GM19372 (cell line): ENCODE data around the gene NOS3.
"Not testable (repeated sequence)": the region's sequence is repeated elsewhere in the genome, so short reads cannot be mapped to it uniquely, and the experiment has no call there.

Experiments used
- ATAC-seq: cut with Tn5 transposase; IDR thresholded peaks from one replicate; pipeline ENCODE4 v1.9.1; 2021; ENCODE audit warnings: mild to moderate bottlenecking, low read depth, moderate library complexity; ENCODE audit not compliant: unreplicated experiment

Gene NOS3

DNA sequence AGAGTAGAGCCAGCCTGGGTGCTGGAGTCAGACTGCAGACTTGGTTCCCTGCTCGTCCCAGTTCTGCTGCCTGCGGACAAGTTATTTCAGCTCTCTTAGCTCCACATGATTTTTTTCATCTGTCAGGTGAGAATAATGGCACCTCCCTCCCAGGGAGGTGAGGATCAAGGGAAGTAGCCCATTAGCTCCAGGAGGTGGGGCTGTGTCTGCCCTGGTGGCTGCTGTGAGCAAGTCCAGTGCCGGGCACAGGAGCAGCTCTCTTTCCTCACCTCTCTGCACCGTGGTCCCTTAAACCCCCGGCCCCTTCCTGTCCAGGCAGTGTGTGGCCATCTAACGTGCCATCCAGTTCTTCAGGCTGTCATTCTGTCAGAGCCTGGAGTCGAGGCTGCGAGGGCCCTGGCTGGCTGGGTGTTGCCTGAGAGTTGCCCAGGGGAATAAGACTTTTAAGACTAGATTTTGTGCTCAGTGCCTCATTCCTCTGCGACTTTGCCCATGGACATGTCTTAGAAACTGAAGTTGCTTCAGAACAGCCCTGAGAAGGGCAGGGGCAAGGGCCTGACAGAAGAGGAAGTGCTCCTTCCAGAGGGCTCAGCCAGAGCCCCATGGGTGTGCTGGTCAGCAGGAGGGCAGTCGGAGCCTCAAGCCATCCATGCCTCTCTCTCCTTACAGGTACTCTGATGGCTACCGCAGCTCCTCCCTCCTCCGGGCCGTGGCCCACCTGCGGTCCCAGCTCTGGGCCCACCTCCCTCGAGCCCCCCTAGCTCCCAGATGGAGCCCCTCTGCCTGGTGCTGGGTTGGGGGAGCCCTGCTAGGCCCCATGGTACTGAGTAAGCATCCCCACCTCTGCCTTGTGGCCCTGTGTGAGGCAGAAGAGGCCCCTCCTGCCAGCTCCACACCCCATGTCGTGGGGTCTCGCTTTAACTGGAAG is 42.4 kb downstream of the NOS3 start:
- ATAC-seq = no peak

DNA sequence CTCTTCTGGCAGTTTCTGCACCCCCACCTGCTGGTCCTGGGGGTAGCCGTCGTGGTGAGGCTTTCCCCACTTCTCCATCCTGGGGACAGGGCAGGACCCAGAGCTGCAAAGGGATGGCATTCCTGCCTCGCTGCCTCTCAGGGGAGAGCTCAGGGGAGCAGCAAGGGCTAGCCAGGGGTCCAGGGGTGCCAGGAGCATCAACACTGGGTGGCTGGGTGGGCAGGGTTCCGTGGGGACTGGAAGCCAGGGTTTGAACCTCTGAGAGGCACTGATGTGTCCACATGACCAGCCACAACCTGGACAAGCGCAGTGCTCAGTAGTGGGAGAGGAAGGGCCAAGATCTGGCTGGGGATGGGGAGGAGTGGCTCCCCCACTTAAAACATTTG is 43.0 kb downstream of the NOS3 start:
- no peak for ATAC-seq

DNA sequence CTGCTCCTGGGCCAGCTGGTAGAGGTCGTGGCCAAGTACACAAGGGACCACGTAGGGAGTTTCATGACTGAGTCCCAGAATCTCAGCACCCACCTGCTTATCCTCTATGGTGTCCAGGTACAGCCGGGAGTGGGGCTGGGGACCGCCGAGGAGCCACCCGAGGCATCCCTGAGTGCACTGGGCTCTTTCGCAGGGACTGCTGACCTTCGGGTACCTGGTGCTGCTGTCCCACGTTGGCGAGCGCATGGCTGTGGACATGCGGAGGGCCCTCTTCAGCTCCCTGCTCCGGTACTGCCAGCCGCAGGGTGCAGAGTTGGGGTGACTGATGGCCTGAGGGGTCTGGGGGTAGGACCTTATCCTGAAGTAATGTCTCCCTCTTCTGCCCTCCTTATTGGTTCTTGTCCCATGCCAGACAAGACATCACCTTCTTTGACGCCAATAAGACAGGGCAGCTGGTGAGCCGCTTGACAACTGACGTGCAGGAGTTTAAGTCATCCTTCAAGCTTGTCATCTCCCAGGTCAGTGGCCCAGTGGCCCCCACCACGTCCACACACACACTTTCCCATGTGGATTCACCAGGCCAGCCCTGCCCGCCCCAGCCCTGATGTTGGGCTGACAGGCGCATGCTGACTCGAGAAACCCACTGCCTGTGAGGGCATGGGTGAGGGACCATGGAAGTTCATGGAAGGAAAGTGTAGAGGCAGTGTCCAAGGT is 43.7 kb downstream of the NOS3 start:
- no peak for ATAC-seq

DNA sequence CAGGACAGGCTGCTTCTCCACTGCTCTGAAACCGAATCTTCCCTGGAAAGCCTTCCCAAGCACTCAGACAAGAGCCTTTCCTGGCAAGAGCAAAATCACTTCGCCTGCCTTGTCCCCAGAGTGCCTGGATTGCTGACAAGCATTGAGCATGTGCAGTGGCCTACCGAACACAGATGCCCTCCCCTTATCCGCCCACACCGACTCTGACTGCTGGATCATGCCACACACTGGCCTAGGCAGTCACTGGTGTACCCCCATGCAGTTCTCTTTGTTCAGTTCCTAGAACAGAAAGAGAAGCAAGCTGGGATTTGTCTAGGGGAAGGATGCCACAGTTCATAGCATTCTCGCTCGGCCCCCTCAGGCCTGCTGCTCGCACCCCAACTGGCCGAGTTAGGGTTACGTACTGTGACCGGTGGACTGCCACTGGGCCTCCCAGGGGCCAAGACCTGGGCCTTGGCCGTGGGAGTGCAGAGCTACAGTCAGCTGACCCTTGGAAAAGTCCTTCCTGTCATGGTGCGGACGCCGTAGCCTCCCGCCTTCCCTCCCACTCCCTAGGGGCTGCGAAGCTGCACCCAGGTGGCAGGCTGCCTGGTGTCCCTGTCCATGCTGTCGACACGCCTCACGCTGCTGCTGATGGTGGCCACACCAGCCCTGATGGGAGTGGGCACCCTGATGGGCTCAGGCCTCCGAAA is 44.4 kb downstream of the NOS3 start:
- no peak for ATAC-seq

DNA sequence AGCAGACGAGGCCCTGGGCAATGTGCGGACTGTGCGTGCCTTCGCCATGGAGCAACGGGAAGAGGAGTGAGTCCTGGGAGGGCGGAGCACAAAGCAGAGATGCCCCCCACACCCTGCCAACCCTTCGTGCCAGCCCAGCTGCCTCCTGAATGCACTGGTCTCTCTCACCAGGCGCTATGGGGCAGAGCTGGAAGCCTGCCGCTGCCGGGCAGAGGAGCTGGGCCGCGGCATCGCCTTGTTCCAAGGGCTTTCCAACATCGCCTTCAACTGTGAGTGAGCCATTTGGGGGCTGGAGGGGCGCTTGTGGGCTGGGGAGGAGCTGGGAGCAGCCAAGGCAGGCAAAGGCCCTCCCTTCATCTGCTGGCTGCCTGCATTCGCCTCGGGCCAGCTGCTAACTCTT is 45.1 kb downstream of the NOS3 start:
- ATAC-seq = no peak

DNA sequence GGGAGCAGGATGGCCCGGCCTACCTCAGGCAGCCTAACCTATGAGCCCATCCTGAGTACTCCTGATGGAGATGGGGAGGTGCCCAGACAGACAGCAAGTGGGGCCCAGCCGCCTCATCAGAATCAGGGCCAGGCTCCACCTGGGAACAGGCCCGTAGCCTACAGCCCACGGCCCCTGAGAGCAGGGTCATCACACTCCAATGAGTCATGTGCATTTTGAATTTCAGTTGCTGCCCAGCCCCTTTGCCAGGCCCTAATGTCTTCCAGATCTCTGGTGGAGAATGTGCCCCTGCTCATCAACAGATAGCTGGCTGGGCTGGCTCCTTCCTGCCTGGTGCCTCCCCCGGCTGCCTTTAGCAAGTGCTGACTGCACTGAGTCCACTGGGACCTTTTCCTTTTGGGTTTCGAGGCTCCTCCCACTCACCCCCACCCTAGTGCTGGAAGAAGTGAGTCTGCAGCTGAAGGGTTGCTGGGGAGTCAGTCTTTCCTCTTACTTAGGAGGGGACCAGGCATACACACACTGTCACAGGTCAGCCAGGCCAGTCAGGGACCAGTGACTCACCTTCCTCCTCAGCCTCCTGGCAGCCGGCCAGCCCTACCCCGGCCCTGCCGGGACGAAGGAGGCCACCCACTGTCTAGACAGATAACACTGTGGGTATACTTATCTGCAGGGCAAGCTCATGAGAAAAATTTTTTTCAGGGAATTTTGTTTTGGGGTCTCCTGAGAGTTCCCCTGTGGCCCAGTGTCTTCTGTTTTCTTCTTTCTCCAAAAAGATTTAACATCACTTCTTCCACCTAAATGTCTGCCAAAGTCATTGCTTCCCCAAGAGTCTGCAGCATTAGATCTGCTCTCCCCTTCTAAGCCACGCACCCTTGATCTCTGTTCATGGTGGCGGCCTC is 48.4 kb downstream of the NOS3 start:
- no peak for ATAC-seq

DNA sequence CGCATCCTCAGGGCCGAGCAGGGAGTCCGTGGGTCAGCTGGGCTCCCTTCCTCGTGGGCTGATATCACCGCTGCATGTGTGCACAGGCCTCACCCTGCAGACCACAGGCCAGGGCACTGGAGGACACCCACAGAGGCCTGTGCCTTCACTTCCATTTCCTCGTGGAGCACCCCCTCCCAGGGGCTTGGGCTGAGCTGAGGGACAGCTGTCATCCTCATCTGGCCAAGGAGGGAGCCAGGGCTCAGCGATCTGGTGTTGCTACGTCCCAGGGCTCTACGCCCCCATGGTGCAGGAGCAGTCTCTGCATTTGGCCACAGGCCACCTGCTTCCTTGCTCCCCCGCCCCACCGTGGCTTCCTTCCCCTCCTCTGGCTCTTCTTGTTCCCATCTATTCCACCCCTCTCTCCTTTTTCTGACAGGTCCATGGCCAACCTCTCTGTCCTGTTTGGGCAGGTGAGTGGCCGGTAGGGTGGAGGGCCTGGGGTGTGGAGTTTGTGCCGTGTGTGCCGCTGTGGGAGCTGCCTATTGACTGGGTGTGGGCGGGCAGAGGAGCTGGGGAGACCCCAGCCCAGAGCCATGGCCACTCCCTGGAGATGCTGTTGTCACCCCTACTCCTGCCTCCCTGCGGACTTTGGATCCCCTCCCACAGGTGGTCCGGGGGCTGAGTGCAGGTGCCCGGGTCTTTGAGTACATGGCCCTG is 49.2 kb downstream of the NOS3 start:
- no peak for ATAC-seq

DNA sequence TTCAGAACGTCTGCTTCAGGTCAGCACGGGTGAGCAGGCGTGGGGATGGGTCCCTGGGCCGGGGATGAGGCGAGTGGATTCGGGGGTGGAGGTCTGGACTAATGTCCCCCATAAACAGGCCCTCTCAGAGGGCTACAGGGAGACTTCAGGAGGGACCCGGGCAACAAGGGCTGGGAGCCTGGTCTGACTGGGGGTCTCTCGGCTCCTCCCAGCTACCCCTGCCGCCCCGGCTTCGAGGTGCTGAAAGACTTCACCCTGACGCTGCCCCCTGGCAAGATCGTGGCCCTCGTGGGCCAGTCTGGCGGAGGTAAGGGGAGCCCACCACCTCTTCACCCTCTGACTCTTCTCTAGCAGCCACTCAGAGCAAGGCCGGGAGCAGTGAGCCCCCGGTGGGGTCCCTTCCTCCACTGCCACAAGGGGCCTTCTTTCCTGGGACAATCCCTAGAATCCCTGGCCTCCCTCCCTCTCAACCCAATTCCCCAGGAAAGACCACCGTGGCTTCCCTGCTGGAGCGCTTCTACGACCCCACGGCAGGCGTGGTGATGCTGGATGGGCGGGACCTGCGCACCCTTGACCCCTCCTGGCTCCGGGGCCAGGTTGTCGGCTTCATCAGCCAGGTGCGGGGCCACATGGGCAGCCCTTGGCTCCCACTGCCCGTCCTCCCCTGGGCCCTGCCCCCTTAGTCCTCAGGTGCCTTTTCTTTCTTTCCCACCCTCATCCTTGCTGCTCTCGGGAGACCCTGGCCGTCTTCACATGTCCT is 50.0 kb downstream of the NOS3 start:
- ATAC-seq = no peak

DNA sequence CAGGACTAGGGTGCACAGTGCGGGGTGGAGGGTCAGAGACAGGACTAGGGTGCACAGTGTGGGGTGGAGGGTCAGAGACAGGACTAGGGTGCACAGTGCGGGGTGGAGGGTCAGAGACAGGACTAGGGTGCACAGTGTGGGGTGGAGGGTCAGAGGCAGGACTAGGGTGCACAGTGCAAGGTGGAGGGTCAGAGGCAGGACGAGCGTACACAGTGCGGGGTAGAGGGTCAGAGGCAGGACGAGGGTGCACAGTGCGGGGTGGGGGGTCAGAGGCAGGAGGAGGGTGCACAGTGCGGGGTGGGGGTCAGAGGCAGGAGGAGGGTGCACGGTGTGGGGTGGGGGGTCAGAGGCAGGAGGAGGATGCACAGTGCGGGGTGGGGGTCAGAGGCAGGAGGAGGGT is 52.6 kb downstream of the NOS3 start:
- not testable (repeated sequence) for ATAC-seq

DNA sequence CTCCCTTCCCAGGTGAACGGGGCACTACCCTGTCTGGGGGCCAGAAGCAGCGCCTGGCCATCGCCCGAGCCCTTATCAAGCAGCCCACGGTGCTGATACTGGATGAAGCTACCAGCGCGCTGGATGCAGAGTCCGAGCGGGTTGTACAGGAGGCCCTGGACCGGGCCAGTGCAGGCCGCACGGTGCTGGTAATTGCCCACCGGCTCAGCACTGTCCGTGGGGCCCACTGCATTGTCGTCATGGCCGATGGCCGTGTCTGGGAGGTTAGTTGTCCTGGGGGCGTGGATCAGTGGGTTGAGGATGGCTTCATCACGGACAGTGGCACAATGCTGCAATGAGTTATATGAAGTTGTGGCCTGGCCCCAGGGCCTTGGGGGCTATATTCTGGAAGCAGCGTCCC is 53.1 kb downstream of the NOS3 start:
- ATAC-seq = no peak

DNA sequence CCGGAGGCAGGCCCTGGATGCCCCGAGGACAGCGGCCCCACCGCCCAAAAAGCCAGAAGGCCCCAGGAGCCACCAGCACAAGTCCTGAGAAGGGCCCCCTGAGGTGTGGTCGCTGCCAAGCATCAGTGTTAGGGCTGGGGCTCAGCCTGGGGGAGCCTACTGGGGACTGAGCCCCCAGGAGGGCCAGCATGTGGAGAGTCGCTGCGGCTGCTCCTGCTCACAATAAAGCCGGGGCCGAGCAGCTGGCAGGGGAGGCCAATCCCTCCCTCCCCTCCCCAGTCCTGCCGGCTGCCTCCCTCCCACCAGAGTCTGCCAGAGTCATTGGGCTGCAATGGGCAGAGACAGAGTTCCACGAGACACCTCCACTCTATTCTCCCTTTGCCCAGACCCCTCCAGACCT is 54.4 kb downstream of the NOS3 start:
- ATAC-seq = no peak

DNA sequence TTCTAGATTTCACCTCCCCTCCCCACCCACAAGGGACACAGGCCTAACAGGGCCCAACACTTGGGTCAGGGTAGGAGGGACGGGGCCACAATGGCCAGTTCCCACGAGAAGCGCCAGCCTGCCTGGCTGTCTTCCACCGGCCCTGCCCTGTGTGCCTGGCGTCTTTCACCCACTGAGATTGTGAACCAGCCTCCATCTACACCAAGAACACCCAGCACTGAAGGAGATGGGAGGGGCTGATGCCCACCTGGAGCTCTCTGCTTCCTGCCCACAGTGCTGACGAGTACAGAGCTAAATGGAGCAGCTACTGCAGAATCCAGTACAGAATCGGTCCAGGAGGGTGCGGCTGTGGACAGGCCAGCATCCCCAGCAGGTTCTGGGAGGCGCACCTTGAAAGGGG is 55.1 kb downstream of the NOS3 start:
- no peak for ATAC-seq

DNA sequence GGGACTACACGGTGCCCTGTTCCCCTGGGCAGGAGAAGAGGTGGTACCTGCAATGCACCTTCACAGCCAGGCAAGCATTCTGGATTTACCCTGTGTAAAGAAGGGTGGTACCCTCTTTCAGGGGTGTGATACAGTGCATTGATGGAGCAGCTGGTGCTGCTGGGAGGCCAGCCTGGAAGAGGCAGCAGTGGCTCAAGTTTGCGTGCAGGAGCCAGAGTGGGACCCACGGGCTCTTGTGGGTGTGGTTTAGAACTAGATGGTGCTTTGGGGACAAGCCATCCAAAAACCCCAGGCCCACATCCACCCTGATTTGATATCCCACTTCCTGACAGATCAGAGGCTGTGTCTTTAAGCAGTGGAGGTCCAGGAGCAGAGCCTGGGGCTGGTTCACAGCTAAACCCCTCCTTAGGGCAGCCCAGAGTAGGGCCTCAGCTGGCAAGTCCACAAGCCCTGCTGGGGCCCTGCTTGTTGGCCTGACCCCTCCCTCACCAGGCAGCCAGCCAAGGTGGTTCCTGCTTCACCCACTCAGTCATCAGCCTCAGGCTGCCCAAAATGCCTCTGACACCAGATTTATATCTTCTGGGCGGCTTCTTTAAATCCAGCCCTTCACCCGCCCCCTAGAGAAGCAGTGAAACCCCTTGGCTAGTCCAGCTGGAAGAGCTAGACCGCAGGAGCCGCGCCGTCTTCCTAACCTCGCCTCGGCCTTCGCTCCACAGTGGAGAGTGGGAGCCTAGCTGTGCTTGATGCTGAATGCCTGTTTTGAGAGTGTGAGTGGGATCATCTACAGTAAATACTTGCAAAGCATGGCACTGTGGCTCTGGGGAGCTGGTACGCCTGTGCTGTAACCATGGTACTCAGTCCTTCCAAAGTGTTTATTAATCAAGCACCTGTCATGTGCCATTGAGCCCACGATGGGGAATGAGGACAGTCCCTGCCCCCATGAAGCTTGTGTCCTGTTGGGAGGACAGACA is 56.1 kb downstream of the NOS3 start:
- ATAC-seq = no peak

DNA sequence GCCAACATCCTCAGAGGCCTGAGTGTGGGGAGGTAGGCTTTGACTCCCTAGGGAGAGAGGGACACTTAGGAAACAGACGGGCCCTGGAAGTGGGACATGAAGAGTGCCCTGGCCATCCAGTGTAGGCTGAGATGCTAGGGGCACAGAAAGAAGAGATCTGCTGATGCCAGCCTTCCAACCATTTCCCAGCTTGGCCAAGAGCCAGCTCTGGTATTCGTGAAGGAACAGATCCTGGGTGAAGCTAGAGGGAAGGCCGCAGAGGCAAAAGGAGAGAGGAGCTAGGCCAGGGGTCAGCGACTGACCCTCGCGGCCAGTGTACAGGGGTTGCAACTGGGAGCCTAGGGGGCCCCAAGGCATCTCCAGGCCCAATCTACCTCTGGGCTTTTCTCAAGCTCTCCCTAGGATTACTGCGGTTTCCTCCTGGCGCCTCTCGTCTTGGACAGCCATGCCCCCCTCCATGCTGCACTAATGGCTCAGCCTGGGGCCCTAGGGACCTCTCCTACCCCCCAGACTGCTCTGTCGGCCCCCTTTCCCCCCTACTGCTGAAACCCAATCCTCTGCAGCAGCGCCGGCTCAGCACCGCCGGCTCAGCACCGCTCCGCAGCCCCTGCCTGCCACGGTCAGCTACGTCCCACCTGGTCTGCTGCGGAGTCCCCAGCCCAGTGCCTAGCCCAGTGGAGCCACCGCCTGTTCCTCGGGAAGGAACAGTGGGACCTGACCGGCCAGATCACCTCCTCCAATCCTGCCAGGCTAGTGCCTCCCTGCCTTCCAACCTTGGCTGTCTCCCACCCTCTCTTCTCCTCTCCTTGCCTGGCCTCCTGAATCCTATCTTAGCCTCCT is 57.4 kb downstream of the NOS3 start, which contains the start of gene ASIC3:
Gene ASIC3 (plus strand): TSS at position 556 of the 840 bp plus-strand sequence. CDS start 355 bp downstream, outside the sequence.
- ATAC-seq = no peak

DNA sequence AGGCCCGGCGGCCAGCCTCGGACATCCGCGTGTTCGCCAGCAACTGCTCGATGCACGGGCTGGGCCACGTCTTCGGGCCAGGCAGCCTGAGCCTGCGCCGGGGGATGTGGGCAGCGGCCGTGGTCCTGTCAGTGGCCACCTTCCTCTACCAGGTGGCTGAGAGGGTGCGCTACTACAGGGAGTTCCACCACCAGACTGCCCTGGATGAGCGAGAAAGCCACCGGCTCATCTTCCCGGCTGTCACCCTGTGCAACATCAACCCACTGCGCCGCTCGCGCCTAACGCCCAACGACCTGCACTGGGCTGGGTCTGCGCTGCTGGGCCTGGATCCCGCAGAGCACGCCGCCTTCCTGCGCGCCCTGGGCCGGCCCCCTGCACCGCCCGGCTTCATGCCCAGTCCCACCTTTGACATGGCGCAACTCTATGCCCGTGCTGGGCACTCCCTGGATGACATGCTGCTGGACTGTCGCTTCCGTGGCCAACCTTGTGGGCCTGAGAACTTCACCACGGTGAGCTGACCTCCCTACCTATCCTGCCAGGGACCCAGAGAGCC is 58.2 kb downstream of the NOS3 start:
- no peak for ATAC-seq

DNA sequence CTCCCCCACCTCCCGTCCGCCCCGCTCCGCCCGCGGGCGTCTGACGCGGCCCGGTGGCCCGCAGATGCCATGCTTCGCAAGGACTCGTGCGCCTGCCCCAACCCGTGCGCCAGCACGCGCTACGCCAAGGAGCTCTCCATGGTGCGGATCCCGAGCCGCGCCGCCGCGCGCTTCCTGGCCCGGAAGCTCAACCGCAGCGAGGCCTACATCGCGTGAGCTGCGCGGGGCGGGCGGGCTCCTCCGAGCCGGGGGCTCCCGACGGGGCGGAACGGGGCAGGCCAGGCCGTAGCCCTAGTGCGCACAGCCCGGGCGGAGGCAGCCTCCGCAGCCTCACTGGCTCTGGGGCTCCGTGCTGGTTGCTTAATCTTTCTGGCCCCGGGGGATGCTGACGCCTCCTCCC is 60.3 kb downstream of the NOS3 start:
- ATAC-seq = no peak

DNA sequence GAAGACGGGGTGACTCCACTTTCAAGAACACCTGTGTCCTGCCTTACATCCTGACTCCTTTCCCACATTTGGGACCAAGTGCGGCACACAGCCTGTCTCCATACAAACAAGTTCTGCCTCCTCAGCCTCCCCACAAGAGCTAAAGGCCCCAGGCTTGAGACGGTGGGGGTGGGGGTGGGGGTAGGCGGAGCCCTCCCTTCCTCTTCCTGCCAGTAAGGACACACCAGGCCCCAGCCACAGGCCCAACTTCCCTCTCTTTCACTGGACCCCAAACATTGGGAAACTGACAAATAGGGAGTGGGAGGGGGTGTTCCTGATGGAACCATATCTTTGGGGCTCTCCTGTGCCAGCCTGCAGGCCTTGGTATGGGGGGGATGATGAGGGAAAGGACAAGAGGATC is 62.3 kb downstream of the NOS3 start:
- no peak for ATAC-seq
